T-helper 17 cell (primary cell): ENCODE results near the gene NEIL3. TPM values are rescaled to one million over a fixed set of nuclear protein-coding genes. Genes with fewer than 3 reads are reported as not detected.
A peak's percentile ranks its signal among the peaks of the same experiment; 100 is the strongest.

Experiments
- ATAC-seq: fragments of 150-1000 bp; cut with Tn5 transposase; 2 replicates; pipeline ENCODE4 v1.10.0; 2021; ENCODE audit warnings: mild to moderate bottlenecking, moderate library complexity
- DNase-seq, 3 donors: peaks; one replicate each; pipeline versions ENCODE4 v3.0.0 to v3.0.0-alpha.2; 2020 to 2021
- H3K9me3 ChIP-seq: one replicate; pipeline ENCODE4 v1.7.0; 2013; ENCODE audit warnings: low read length, mild to moderate bottlenecking; ENCODE audit not compliant: control insufficient read depth, poor library complexity, severe bottlenecking
- H3K27ac Mint-ChIP-seq: one replicate; pipeline ENCODE4 v1.8.0; 2022; ENCODE audit warnings: mild to moderate bottlenecking, moderate library complexity, mixed read lengths
- H3K27me3 Mint-ChIP-seq: one replicate; pipeline ENCODE4 v1.8.0; 2022; ENCODE audit warnings: mixed read lengths
- H3K36me3 Mint-ChIP-seq: one replicate; pipeline ENCODE4 v1.8.0; 2022; ENCODE audit warnings: low read depth, mixed read lengths
- H3K4me1 Mint-ChIP-seq: one replicate; pipeline ENCODE4 v1.8.0; 2022; ENCODE audit warnings: mild to moderate bottlenecking, mixed read lengths
- H3K4me3 Mint-ChIP-seq: one replicate; pipeline ENCODE4 v1.8.0; 2022; ENCODE audit warnings: mild to moderate bottlenecking, moderate library complexity, mixed read lengths
- total RNA-seq, 4 donors: library from RNA in 2 of 4; stranded (reverse) in 2 of 4; gene quantifications; one replicate each; pipeline ENCODE4 v1.2.3 and lab custom pipeline; 2022 to 2026

Gene NEIL3
- total RNA-seq, 2 donors from 2014 or later = 0.45 to 2.4 TPM

DNA sequence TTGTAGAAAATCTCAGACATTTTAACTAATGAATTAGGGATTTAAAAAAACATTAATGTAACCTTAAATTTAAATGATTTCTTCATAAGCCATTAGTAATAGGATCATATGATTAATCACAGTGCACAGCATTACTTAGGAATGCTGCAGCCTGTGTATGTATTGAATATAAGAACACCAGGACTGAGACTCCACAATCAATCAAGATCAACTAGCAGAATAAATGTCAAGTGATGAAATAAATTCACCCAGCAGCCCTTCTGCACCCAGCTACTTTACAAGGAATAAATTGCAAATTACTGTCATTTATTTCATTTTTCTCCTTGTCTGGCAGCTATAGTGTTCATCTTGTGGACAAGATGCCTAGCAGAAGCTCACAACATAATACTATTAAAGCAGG is 46.5 kb downstream of the NEIL3 start:
- DNase-seq (no peak), ATAC-seq (no peak)
- no peak overlapping the region for H3K27ac Mint-ChIP-seq
- no peak overlapping the region for H3K4me3 Mint-ChIP-seq
- H3K36me3 Mint-ChIP-seq = no peaks in the 10 kb centered on the region
- no peaks in the 10 kb centered on the region for H3K4me1 Mint-ChIP-seq
- H3K9me3 ChIP-seq = no peaks in the 10 kb centered on the region
- no peaks in the 10 kb centered on the region for H3K27me3 Mint-ChIP-seq

DNA sequence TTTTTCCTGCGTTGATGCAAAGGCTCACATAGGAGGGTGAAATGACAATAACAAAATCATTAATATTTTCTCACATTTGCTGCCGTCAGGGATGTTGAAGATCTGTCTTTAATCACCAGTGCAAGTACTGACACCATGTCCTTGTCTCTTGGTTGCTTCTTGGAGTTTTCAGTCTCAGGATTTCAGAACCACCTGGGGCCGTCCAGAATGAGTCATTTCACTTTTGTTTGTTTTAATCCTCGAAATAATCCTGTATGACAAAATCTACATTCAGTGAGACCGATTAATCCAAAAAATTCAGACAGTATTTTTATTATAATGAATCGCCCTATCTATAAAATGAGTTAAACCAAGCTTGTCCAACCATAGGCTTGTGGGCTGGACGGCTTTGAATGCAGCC is 47.2 kb downstream of the NEIL3 start:
- Mint-ChIP-seq H3K27me3 (no peaks in the 10 kb centered on the region), H3K4me1 (no peaks in the 10 kb centered on the region), H3K4me3 (no peak overlapping the region), H3K36me3 (no peaks in the 10 kb centered on the region), H3K27ac (no peak overlapping the region)
- no peaks in the 10 kb centered on the region for H3K9me3 ChIP-seq
- DNase-seq (no peak), ATAC-seq (no peak)

DNA sequence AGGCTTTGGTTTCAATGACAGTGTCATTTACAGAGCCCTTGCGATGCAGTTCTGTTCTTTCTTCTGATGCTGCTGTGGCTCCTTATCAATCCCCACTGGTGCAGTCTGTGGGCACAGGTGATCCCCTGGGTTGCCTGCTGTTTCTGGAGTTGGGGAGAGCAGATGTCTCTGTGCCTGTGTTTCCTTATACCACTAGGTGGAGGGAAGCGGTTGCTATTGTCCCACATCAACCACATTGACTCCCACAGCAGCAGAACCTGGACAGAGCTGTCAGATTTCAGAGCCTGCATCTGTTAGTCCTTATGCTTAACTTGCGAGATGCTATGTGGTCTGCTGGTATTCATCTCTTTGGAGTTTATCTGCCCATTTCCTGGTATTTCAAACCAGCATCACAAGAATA is 57.7 kb downstream of the NEIL3 start:
- Mint-ChIP-seq H3K36me3 (no peaks in the 10 kb centered on the region), H3K4me1 (peaks cover 5% of the 10 kb centered on the region), H3K4me3 (no peak overlapping the region), H3K27ac (no peak overlapping the region), H3K27me3 (peaks cover 7% of the 10 kb centered on the region)
- DNase-seq = no peak
- H3K9me3 ChIP-seq = no peaks in the 10 kb centered on the region
- ATAC-seq = peak; percentile 48

DNA sequence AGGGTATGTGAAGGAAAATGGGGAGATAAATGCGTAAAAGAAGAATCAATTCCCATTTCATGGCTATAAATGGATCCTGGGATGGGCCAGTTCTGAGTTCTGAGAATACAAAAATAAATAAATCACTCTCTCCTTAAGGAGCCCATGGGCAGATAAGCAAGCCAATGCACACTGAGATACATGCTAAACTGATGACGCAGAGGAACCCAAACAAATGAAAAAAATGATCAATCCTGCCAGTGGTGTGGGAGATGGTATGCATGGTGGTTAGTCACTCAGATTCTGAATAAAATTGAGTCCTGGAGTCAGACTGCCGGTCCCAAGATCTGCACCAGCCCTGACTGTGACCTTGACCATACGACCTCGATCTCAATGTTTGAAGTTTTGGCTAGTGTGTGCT is 59.7 kb downstream of the NEIL3 start:
- no peak overlapping the region for H3K27ac Mint-ChIP-seq
- DNase-seq (no peak), ATAC-seq (no peak)
- no peaks in the 10 kb centered on the region for H3K9me3 ChIP-seq
- no peak overlapping the region for H3K4me3 Mint-ChIP-seq
- peaks cover 7% of the 10 kb centered on the region for H3K4me1 Mint-ChIP-seq
- H3K36me3 Mint-ChIP-seq = no peaks in the 10 kb centered on the region
- H3K27me3 Mint-ChIP-seq = peaks cover 7% of the 10 kb centered on the region

DNA sequence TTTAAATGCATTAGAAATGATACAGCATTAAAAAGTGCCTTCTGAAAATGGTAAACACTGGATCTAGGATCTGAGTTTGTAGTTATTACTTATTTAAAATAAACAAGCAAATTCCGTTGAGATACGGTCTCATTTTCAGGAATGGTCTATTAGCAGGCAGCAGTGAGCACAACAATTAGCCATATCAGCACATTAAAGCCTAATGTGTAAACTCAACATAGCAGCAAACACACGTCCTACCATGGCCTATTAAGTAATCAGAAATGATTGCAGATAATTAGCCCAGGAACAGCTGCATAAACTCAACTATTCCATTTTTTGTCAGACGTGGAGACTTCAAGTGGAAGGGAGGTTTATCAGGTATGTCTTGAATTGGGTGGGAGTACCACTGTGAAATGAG is 61.8 kb downstream of the NEIL3 start:
- H3K4me1 Mint-ChIP-seq = peaks cover 7% of the 10 kb centered on the region
- no peak overlapping the region for H3K4me3 Mint-ChIP-seq
- DNase-seq (no peak), ATAC-seq (no peak)
- no peaks in the 10 kb centered on the region for H3K36me3 Mint-ChIP-seq
- no peak overlapping the region for H3K27ac Mint-ChIP-seq
- H3K9me3 ChIP-seq = no peaks in the 10 kb centered on the region
- peaks cover 16% of the 10 kb centered on the region for H3K27me3 Mint-ChIP-seq

DNA sequence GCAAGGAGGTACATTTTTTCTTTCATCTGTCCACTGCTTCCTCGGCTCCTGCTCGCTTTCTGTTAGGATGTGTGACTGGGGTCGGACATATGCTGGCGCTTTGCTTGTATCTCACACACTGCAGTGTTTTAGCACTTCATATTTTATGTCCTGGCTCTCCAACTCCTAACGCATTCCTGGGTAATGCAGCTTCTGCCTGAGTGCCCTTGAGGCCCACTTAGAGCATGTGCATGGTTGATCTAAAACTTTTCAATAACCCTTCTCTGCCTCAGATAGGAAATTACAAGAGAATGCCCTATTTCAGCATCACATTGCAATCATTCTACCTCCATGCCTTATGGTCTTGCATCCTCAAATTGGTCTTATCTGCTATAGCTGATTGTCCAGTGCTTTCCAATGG is 65.3 kb downstream of the NEIL3 start:
- no peaks in the 10 kb centered on the region for H3K9me3 ChIP-seq
- no peak overlapping the region for H3K27ac Mint-ChIP-seq
- ATAC-seq = no peak
- no peaks in the 10 kb centered on the region for H3K36me3 Mint-ChIP-seq
- peaks cover 27% of the 10 kb centered on the region for H3K27me3 Mint-ChIP-seq
- no peak for DNase-seq
- no peak overlapping the region for H3K4me3 Mint-ChIP-seq
- H3K4me1 Mint-ChIP-seq = peaks cover 9% of the 10 kb centered on the region

DNA sequence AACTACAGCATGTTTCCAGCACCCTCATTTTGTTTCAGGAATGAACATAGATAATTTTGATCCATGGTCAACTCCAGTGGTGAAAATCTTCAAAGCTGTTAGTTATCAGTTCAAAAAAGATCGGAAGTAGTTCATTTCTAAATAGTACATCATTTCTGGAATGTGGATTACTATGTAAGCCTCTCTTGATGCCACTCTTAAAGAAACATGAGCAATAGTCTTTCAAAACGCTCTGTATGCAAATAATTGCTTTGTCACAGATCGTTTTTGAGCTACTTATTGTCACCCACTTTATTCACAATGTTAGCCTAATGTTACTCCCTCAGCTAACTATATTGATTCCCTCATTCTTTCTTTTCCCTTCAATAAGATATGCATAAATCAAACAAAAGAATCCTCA is 65.7 kb downstream of the NEIL3 start:
- H3K9me3 ChIP-seq = no peaks in the 10 kb centered on the region
- H3K4me3 Mint-ChIP-seq = no peak overlapping the region
- no peaks in the 10 kb centered on the region for H3K36me3 Mint-ChIP-seq
- H3K27ac Mint-ChIP-seq = no peak overlapping the region
- DNase-seq (no peak), ATAC-seq (no peak)
- H3K27me3 Mint-ChIP-seq = peaks cover 24% of the 10 kb centered on the region
- peaks cover 9% of the 10 kb centered on the region for H3K4me1 Mint-ChIP-seq

DNA sequence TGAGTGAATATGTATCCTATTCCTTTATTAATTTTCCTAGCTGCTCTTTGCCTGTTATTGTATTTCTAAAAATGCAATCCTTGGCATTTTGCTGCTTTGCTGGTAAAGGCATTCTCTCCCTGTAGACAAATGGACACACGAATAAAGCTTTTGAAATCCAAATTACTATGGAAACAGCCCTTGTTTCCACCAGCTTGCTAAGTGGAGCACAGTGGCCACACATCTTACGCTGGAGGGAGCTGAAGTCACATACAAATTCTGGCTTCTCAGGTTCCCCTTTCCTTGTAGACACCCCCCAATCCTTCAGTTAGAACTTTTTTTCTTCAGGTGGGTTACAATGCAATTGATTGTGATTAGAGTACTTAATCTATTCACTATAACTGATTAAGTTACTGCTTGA is 66.3 kb downstream of the NEIL3 start:
- Mint-ChIP-seq H3K4me1 (peaks cover 9% of the 10 kb centered on the region), H3K27me3 (peaks cover 26% of the 10 kb centered on the region), H3K36me3 (no peaks in the 10 kb centered on the region), H3K27ac (no peak overlapping the region), H3K4me3 (no peak overlapping the region)
- no peak for DNase-seq
- no peaks in the 10 kb centered on the region for H3K9me3 ChIP-seq
- ATAC-seq = no peak

DNA sequence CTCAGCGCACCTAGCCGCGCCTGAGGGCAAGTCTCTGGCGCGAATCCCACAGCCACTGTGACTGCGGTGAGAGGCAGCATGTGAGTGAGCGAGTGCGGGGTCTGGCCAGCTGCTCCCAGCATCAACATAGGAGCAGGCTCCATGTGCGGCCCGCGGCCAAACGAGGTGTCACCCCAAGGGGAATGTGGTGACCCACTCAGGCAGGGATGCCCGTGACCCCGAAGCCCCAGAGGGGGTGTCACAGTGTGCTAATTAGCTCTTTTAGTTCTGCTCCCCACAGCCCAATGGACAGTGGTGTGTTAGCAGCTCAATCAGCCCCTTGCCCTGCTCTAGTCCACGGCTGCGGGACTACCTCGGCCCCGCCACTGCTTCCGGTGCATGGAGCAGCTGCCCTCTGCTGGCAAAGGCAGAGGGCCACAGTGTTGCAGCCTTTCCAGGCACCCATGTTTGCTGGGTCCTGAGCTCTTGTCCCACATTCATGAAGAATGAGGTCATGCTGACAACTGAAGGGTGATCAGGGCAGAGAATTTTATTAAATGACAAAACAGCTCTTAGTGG is 71.1 kb downstream of the NEIL3 start:
- Mint-ChIP-seq H3K27me3 (peaks cover 31% of the 10 kb centered on the region), H3K4me1 (peaks cover 3% of the 10 kb centered on the region), H3K4me3 (no peak overlapping the region), H3K36me3 (peaks cover 5% of the 10 kb centered on the region), H3K27ac (no peak overlapping the region)
- no peak for DNase-seq
- H3K9me3 ChIP-seq = no peaks in the 10 kb centered on the region
- no peak for ATAC-seq

DNA sequence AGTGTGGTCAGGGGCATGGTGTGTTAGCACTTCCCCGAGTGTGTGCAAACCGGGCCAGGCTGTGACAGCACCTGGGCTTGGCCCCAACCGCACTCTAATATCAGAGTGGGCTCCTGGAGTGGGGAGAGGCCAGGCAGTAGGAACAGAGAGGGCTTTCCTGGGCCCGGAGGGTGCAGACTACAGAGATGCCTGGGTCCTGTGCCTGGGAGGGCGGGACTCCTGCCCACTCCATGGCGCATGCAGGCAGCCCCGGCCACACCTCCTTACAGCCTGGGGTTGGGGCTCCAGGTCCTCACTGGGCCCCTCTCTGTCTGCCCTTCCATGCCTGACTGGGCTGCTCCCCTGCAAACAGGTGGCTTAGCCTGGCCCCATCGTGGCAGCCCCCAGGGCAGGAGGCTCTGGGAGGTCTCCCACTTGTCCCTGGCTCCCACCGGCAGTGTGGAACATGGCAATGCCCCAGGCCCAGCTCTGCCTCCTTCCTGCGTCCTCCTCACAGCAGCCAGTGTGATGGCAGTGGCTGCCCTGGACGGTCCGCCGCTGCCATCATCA is 72.2 kb downstream of the NEIL3 start:
- ATAC-seq (no peak), DNase-seq (no peak)
- Mint-ChIP-seq H3K27me3 (peaks cover 31% of the 10 kb centered on the region), H3K4me1 (peaks cover 3% of the 10 kb centered on the region), H3K4me3 (no peak overlapping the region), H3K27ac (no peak overlapping the region), H3K36me3 (peaks cover 5% of the 10 kb centered on the region)
- no peaks in the 10 kb centered on the region for H3K9me3 ChIP-seq

DNA sequence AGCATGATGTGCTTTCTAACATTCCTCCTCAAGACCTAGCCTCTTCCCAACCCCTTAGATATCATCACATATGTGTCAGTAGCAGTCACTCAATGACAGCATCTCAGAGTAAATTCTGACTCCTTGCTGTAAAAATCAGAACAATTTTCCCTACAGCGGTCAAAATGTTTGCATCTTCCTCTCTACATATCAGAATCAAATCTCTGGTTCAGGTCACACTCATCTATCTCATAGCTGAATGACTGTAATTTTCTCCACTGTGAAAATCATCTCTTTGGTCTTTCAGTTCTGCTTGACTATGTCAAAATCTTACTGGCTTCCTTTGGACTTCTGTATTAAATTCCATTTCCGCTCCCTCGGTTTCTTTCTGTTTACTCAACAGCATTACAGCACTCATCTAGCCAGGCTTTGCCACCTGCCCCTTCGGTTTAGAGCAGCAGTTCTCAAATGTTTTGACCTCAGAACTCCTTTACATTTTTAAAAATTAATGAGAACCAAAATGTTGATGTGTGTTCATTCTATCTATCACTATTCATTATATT is 75.3 kb downstream of the NEIL3 start:
- Mint-ChIP-seq H3K4me1 (peaks cover under 1% of the 10 kb centered on the region), H3K27ac (no peak overlapping the region), H3K36me3 (peaks cover 5% of the 10 kb centered on the region), H3K27me3 (peaks cover 19% of the 10 kb centered on the region), H3K4me3 (no peak overlapping the region)
- ATAC-seq (no peak), DNase-seq (no peak)
- H3K9me3 ChIP-seq = no peaks in the 10 kb centered on the region

DNA sequence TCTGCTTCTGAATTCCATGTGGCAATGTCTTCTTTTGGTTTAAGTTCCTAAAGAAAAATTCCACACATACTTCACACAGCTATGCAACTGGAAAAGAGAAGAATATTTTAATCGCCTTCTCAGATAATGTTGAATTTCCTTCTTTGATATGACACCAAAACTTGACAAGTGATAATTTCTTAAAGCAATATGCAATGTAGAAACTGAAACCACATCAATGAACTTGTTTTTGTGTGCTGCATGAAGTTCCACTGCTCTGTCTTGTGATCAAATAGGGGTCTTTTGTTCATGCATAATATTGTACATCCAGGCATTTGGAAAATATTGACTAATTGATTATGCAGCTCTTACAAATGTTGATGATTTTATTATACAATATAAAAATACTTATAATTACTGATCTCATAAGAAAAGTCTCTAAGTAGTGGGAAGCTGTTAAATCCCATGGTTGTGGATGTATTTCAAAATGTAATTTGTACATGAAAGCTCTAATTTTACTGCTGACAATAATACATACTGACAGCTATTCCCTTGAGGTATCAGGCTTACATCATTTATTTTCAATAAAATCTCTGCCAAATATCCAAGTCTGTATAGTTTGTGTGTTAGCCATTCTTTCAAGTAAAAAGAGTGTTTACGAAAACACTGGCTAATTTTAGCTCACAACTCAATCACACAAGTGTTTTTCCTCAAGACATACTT is 76.1 kb downstream of the NEIL3 start:
- no peaks in the 10 kb centered on the region for H3K9me3 ChIP-seq
- H3K4me3 Mint-ChIP-seq = no peak overlapping the region
- no peak overlapping the region for H3K27ac Mint-ChIP-seq
- peaks cover 16% of the 10 kb centered on the region for H3K27me3 Mint-ChIP-seq
- ATAC-seq (no peak), DNase-seq (no peak)
- peaks cover 5% of the 10 kb centered on the region for H3K36me3 Mint-ChIP-seq
- peaks cover 2% of the 10 kb centered on the region for H3K4me1 Mint-ChIP-seq

DNA sequence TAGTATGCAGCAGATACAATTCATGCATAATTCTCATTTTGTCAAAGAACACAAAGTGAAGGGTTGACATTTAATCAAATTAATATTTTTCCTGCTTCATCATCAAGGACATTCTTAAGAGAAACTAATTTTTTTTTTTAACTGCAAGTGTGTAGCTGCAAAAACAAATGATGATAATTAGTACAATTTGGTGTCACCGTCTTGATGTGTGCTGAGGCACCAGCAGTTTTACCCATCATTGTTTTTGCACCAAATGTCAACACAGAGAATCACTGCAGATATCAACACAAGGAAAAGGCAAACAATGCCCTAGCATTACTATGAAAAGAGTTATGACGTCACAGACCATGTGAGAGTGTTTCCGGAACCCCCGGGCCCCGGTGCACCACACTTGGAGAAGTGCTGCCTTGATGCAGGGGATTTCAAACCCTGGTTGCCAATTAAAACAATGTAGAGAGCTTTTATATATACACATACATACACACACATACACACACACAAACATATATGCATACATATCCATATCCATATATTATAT is 76.7 kb downstream of the NEIL3 start:
- no peaks in the 10 kb centered on the region for H3K9me3 ChIP-seq
- Mint-ChIP-seq H3K27me3 (peaks cover 11% of the 10 kb centered on the region), H3K36me3 (peaks cover 5% of the 10 kb centered on the region), H3K4me1 (peaks cover 2% of the 10 kb centered on the region), H3K4me3 (no peak overlapping the region), H3K27ac (no peak overlapping the region)
- DNase-seq (no peak), ATAC-seq (no peak)
